Sigmoid colon (tissue), 4 donors: ENCODE measurements around the gene HPS5.

Source experiments
- POLR2A ChIP-seq, 2 donors: fragments of 450-650 bp; IDR thresholded peaks; one replicate each; pipeline ENCODE4 v1.6.1; 2016; ENCODE audit warnings: antibody characterized with exemption in 2 of 2, mild to moderate bottlenecking in 2 of 2, moderate library complexity in 2 of 2
- POLR2AphosphoS5 ChIP-seq, 4 donors: sonication (generic); formaldehyde crosslinking; IDR thresholded peaks; one replicate each; pipeline ENCODE4 v1.6.1; 2017; ENCODE audit warnings: antibody characterized with exemption in 4 of 4
- TF ChIP-seq, protein P1 (sequence below), 4 experiments: fragments of 450-650 bp in 3 of 4; fragments of 200-600 bp in 1 of 4; IDR thresholded peaks; one replicate each; pipeline ENCODE4 v1.5.1; 2016 to 2019; ENCODE audit warnings: antibody characterized with exemption in 4 of 4, mild to moderate bottlenecking in 3 of 4, moderate library complexity in 2 of 4

DNA sequence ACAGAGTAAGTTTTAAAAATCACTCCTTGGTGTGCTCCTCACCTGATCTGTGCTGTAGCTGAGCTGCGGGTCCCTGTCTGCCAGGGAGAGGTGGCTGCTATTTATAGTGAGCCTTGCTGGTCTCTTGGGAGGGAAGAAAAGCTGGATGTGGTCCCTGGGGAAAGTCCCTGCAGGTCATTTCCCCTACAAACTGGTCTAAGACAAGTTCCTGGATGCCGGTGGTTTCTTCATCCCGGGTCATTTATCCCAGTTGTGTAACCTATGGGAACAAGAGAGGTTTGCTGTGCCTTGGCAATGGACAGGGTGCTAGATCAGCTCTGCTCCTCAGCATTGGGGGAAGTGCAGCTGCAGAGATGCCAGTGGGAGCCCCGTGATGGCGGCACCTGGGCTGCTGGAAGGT is 73.4 kb downstream of the HPS5 start, which contains the start of gene SAA2:
- TF ChIP-seq, protein P1, sequence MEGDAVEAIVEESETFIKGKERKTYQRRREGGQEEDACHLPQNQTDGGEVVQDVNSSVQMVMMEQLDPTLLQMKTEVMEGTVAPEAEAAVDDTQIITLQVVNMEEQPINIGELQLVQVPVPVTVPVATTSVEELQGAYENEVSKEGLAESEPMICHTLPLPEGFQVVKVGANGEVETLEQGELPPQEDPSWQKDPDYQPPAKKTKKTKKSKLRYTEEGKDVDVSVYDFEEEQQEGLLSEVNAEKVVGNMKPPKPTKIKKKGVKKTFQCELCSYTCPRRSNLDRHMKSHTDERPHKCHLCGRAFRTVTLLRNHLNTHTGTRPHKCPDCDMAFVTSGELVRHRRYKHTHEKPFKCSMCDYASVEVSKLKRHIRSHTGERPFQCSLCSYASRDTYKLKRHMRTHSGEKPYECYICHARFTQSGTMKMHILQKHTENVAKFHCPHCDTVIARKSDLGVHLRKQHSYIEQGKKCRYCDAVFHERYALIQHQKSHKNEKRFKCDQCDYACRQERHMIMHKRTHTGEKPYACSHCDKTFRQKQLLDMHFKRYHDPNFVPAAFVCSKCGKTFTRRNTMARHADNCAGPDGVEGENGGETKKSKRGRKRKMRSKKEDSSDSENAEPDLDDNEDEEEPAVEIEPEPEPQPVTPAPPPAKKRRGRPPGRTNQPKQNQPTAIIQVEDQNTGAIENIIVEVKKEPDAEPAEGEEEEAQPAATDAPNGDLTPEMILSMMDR (IDR thresholded peaks at IDR 0.05): no peak
- TF ChIP-seq POLR2A (IDR thresholded peaks at IDR 0.05) (no peak), POLR2AphosphoS5 (IDR thresholded peaks at IDR 0.05) (no peak)
